NCI-H748 treated with DMSO at 0.1 percent for 48 hours (cell line): Measurements from ENCODE around the gene LCE2C.
"Not testable (repeated sequence)": the region's sequence is repeated elsewhere in the genome, so short reads cannot be mapped to it uniquely, and the experiment has no call there.

Experiments used
- DNase-seq: peaks from one replicate; lab custom pipeline; 2025; lab: John Stamatoyannopoulos, UW

The LCE2C gene, protein sequence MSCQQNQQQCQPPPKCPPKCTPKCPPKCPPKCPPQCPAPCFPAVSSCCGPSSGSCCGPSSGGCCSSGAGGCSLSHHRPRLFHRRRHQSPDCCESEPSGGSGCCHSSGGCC

DNA sequence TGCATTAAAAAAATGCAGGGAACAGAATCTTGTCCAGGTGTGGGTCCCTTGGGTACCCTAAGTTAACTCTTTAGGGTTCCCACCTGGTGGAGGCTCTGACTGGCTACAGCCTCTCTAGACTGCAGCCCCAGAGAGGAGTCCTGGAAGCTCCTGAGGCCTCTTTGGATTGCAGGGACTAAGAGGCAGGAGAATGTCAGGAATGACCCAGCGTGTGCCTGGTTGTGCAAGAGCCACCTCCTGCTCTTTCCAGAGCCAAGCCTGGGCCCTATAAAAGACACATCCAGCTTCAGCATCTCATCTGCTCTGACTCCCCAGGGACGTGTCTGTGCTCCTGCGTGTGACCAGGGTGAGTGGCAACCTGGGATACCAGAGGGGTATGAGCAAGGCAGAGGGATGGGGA, at the start of gene LCE2C:
Gene LCE2C, plus strand, starts transcription at position 297 of the 400 bp plus-strand sequence. CDS start 737 bp downstream, outside the sequence.
- DNase-seq, result not testable (repeated sequence)

DNA sequence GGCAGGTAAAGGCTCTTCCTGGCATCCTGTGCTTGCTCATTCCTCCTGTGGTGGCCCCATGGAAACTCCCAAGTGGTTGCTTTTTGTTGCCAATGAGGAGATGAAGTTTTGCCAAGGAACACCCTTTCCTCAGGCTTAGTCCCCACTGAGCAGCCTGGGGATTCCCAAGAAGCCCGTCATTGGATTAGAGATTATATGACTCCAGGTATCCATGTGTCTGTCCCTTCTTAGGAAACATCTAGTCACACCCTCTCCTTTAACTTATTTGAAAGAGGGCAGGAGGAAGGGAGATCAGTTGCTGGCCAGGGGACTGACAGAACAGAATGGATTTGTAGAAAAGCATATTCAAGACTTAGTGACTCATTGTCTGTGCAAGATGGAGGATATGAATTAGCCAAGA, 48.3 kb upstream of the LCE2C start:
- no peak for DNase-seq

DNA sequence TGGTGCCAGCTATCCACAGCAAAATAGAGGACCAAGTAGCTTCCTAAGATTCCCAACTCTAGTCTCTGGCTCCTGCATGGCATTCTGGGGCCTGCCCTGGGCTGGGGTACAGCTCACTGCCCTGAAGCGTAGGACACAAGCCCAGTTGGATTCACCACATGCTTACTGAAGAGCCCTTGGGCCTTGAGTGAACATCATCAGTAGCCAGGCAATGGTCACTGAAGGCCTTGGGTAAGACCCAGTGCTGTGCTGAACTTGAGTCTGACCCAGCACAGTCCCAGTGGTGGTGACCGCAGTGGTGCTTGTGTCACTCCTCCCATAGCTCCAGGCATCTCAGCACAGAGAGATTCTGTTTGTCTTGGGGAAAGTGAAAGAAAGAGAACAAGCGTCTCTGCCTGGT, 44.5 kb upstream of the LCE2C start:
- DNase-seq, result no peak

DNA sequence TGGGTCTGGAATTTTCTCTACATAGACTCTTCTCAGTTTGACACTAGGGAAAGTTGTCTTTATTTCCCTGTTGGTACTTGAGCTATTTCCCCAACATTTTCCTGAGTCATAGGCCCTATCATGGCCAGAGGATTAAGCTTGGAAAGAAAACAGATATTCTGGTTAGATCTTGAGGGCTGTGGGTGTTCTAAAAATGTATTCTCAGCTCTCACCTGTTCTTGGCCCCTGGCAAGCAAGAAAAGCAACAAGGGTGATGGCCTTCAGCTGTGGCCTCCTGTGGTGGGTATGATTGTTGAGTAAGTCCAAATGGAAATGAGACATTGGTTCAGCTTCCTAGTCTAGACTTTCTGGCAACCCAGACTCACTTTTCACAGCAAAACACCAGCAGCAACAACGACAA, 34.7 kb upstream of the LCE2C start:
- no peak for DNase-seq

DNA sequence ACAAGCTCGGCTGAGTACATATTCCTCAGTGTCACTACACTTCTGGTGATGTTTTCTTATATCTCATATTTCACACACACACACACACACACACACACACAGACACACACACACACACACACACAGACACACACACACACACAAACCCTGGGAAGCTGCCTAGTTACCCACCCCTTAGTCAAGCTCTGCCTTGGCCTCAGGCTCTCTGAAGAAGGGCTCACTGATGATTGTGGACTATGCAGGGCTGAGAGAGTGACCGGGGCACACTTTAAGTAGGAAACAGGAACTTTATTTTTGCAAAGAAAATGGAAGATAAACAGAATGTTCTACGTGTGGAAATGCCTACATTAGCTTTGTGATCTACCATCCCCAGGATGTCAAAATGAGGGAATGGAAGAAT, 31.1 kb upstream of the LCE2C start:
- DNase-seq, result no peak

DNA sequence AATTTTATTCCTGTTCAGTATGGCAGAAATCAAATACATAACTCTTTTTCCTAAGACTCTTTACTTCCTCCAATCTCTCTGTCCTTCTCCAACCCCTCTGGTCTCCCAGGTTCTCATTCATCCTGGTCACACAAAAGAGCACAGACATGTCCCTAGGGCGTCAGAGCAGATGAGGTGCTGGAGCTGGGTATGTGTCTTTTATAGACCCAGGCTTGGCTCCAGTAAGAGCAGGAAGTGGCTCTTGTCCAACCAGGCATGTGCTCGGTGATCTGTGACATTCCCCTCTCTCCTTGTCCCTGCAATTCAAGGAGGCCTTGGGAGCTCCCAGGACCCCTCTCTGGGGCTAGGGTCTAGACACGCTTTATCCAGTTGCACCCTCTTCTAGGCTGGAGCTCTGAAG, 29.9 kb upstream of the LCE2C start:
- no peak for DNase-seq

DNA sequence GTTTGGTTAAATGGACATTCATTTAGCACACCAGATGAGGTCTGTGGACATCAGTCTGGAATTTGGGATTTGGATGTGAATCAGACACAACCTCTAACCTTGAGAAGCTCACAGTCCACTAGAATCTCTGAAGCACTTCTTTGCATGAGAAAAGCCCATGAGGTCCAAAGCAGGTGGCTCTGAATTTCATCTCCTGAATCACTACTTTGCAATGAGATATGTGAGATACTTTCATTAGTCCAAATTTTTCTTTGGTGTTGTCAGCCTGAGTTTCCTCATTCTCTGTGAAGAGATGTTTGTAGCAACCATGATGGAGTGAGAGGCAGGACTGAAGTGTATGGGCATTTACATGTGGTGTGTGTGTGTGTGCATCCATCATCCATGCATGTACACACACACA, 28.4 kb upstream of the LCE2C start:
- no peak for DNase-seq

DNA sequence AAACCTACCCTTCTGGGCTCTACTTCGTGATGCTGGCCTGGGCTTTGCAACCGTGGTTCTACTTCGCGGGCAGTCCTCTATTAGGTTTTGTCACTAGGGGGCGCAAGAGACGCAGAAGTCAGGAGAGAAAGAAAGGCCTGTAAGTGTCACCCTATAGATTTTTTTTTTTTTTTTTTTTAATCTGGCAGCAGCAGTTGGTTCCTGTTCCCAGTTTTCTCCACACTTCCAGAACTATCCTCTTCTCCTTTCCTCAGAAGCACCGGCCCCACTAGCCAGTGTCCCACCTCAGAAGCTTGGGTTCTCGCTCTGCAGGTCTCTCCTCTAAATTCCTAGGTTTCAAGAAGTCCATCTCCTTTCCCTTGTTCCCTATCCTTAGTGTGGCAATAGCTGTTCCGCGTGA, 21.0 kb upstream of the LCE2C start:
- DNase-seq, result peak; percentile 24

DNA sequence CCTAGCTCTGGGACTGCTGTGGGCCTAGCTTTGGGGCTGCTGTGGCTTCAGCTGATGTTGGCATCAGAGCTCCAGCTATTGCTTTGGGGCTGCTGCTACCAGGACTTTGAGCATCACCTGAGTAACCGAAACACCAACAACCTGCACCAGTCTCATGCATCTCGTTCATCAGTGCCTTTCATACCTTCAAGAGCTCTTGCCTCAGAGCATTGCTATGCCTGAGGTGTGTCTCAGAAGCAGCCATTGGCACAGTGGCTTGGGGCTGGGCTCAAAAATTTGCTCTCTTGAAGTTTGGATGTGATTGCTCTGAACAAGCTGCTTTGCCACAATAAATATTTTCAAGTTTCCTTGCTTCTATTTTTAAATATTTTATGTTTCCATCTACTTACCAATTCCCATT, 18.6 kb upstream of the LCE2C start:
- DNase-seq, result no peak

DNA sequence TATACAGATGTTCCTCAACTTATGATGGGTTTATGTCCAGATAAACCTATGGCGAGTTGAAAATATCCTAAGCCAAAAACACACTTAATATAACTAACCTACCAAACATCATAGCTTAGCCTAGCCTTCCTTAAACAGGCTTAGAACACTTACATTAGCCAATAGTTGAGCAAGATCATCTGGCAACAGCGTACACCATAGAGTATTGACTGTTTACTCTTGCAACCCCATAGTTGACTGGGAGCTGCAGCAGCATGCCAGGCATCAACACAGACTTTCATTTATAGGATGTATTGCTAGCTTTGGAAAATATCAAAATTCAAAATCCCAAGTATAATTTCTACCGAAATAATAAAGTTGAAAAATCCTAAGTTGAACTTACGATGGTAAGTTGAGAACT, 17.4 kb upstream of the LCE2C start:
- no peak for DNase-seq

DNA sequence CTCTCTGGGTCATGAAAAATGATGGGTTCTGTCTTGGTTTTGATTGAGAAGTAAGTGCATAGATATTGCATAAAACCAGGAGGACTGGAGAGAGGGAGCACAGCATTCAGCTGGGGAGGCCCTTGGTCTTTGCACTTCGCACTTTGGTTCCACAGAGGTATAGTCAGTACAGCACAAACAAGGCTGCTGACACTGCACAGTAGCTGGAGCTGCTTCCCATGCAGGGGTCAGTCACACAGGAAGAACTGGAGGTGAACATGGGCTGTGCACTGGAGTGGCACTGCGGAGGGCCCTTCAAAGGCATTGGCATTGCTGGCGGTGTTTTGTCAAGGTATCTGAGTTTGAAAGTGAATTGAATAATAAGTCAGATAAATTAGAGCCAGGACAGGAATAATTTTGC, 16.4 kb upstream of the LCE2C start:
- no peak for DNase-seq

DNA sequence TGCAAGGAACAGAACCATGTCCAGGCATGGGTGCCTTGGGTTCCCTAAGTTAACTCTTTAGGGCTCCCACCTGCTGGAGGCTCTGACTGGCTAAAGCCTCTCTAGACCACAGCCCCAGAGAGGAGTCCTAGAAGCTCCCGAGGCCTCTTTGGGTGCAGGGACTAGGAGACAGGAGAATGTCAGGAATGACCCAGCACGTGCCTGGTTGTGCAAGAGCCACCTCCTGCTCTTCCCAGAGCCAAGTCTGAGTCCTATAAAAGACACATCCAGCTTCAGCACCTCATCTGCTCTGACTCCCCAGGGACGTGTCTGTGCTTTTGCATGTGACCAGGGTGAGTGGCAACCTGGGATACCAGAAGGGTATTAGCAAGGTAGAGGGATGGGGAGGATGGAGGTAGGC, 12.0 kb upstream of the LCE2C start, which contains the start of gene LCE2D:
Gene LCE2D, plus strand, starts transcription at position 283 of the 400 bp plus-strand sequence. CDS start 726 bp downstream, outside the sequence.
- DNase-seq, result no peak

DNA sequence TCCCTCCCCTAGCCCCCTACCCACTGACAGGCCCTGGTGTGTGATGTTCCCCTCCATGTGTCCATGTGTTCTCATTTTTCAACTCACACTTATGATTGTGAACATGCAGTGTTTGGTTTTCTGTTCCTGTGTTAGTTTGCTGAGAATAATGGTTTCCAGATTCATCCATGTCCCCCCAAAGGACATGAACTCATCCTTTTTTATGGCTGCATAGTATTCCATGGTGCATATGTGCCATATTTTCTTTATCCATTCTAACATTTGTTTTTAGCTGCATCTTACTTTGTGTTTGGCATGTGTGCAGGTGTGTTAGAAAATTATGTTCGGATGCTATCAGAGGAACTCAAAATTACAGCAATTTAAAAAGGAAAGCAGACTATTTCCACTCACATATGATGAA, 8.9 kb upstream of the LCE2C start:
- DNase-seq, result not testable (repeated sequence)

DNA sequence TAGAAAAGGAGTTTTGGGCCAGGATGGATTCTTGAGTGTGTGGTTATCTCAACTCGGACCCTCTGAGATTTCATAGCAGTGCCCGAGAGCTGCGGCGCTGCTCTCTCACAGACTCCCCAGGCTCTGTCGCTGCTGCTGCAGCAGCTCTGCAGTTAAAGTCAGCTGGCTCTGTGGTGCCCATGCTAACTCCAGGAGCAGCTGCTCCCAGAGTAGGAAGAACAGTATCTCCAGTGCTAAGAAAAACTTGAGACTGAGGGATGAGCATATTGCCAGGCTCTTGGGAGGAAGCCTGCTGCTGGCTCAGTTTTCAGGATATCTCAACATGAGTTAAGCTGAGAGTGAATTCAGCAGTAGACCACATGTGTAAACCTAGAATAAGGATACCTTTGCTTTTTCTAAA, 7.4 kb upstream of the LCE2C start:
- no peak for DNase-seq

DNA sequence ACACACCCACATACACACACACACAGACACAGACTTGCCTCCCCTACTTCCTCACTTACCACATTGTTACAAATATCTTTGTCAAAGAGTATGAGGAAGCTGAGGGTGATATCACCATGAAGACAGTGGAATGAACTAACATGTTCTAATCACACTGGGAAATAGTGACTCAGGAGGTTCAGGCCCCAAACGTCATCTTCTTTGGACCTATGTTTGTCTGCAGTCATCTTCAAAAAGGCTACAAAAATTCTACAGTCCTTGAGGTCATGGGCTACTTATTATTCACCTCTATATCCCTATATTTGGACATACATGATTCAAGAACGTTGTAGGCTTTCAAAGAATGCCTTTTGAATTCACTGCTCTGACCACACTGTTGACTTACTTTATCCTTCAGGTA, 2.1 kb upstream of the LCE2C start:
- DNase-seq, result no peak

DNA sequence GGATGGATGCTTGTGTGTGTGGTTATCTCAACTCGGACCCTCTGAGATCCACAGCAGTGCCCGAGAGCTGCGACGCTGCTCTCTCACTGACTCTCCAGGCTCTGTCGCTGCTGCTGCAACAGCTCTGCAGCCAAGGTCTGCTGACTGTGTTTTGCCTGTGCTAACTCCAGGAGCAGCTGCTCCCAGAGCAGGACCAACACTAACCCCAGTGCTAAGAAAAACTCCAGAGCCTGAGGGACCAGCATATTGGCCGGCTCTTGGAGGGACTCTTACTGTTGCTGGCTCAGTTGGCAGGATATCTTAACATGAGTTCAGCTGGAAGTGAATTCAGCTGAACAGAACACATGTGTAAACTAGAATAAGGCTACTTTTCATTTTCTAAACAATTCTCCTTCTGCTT, 4.4 kb downstream of the LCE2C start:
- DNase-seq, result no peak

DNA sequence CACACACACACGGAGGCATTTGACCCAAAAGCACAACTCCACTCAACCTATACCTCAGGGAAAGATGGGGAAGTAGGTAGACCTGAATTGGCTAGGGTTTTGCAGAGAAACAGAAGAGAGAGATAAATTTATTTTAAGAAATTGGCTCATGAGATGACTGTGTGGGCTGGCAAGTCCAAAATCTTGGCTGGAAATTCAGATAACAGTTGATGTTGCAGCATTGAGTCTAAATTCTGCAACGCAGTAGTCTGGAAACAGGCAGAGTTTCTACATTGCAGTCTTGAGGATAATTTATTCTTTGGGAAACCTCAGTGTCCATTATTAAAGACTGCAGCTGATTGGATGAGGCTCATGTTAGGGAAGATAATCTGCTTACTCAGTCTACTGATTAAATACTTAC, 6.5 kb downstream of the LCE2C start:
- no peak for DNase-seq

DNA sequence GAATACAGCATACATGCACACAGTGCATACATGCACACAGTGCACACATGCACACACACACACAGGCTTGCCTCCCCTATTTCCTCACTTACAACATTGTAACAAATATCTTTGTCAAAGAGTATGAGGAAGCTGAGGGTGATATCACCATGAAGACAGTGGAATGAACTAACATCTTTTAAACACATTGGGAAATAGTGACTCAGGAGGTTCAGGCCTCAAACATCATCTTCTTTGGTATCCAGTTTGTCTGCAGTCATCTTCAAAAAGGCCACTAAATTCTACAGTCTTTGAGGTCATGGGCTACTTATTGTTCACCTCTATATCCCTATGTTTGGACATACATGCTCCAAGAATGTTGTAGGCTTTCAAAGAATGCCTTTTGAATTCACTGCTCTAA, 8.8 kb downstream of the LCE2C start:
- no peak for DNase-seq

DNA sequence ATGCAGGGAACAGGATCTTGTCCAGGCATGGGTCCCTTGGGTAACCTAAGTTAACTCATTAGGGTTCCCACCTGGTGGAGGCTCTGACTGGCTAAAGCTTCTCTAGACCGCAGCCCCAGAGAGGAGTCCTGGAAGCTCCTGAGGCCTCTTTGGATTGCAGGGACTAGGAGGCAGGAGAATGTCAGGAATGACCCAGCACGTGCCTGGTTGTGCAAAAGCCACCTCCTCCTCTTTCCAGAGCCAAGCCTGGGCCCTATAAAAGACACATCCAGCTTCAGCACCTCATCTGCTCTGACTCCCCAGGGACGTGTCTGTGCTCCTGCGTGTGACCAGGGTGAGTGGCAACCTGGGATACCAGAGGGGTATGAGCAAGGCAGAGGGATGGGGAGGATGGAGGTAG, 10.7 kb downstream of the LCE2C start, which contains the start of gene LCE2B:
Gene LCE2B, plus strand, starts transcription at position 301 of the 400 bp plus-strand sequence. CDS start 721 bp downstream, outside the sequence.
- not testable (repeated sequence) for DNase-seq

DNA sequence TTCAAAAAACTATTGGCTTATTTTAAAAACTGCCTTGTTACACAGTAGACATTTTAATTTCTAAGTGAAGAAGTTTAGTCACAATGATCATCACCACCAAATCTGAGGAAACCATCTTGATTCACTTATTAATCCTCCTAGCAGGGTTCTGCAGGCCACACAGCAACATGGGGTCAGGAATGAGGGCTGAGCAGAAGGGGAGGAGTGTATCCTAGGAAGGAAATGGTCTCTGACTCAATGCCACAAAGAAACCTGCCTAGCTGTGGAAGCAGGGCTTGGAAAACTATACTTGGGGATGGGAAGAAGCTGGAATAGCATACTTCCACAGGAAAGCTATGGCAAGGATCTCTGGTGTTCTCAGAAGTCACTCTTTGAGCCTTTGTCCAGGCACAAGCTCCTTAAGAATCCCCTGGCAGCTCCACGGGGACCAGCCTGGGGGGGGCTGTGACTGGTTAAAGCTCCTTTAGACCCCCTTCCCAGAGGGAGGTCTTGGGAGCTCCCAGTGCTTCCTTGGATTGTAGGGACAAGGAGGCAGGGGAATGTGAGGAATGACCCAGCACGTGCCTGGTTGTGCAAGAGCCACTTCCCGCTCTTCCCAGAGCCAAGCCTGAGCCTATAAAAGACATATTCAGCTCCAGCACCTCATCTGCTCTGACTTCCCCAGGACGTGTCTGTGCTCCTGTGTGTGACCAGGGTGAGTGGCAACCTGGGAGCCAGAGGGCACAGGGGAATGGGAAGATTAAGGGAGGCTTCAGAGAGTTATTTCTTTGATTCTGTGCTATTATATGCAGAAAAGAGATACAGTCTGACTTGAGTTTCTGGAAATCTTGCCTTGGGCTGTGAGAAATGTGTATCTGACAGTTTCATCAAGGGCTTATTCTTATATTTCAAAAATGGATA, 22.9 kb downstream of the LCE2C start, which contains the start of gene LCE2A:
Gene LCE2A, plus strand, starts transcription at position 645 of the 900 bp plus-strand sequence. CDS start 557 bp downstream, outside the sequence.
- no peak for DNase-seq

DNA sequence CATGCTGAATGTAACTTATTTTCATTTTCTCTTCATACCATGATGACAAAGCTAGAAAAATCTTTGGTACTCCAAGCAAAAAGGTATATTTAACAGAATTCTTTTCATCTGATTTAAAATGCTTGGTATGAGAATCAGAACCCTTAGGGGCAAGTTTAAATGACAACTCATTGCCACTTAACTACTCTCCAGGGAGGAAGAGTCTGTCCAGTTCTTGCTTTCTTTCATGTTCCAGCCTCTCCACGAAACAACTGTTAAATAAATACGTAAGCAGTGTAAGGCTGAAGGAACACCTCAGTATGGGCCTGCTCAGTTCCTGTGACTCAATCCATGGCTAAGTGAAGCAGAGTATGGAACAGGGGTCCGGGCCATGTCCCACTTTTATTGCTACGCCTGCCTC, 24.7 kb downstream of the LCE2C start:
- DNase-seq, result no peak

DNA sequence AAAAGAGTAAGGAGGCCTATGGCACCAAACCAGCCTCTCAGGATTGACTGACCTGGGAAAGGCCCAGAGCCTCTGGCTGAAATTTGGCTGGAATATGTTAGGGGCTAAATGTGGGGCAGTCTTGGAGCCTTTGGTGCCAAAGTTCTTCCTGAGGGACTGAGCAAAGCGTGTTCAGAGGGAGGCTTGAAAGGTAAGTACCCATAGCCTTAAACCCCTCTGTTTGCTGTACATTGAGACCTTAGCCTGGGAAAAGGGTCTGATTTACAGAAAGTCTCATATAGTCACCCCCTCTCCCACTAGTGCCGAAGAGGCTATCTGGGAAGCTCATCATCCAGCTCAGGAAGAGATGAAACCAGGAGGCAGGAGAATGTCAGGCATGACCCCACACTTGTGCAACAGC, 32.8 kb downstream of the LCE2C start, which contains the start of gene LCE4A:
Gene LCE4A, plus strand, starts transcription at position 301 of the 400 bp plus-strand sequence. CDS start 916 bp downstream, outside the sequence.
- no peak for DNase-seq

DNA sequence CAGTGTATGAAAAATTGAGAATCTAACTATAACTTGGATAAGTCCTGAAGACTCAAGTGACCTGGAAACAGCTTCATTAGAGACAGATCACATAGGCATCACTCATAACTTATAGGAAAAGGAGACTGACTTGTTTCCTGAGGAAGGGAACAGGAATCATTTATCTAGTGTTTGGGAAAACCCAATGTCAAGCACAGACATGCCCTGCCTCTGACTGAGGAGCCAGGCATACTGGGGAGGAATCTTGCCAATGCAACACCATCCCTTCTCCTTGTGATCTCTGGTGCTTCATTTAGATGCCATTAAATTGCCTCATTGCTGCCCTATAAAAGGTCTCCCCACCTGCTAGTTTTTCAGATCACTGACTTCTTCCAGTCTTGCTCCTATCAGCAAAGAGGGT, 43.2 kb downstream of the LCE2C start:
- DNase-seq, result no peak
